ENCODE data around the gene TIGD7. TPM values are rescaled to one million over a fixed set of nuclear protein-coding genes. Genes with fewer than 3 reads are reported as not detected.
A peak's percentile ranks its signal among the peaks of the same experiment; 100 is the strongest.

The TIGD7 gene
- 1 to 10 TPM; 1.6 to 7.5 (median 3.3) TPM for total RNA-seq
- long read RNA-seq, donor 1, partial matches to known transcripts = 0 of 5 reads
- long read RNA-seq, donor 1, other reads (novel, unspliced or antisense) = 3 of 5 reads
- long read RNA-seq, donor 2, partial matches to known transcripts = 0 of 1 reads
- long read RNA-seq, donor 2, other reads (novel, unspliced or antisense) = 1 of 1 reads

- Histone ChIP-seq H3K4me3 (peak within 1 kb of the TSS; percentile 77), H3K36me3 (ENCODE audit: low read depth) (peaks cover 8% of the 10 kb centered on the region), H3K4me1 (ENCODE audit: low read depth) (peaks cover 4% of the 10 kb centered on the region), H3K9me3 (peaks cover 82% of the 10 kb centered on the region)
- peak; percentile 88 to 90 (median 88) for DNase-seq
- ATAC-seq = peak; percentile 99
- TF ChIP-seq CTCF (IDR thresholded peaks at IDR 0.05) = peak; percentile 23
- intact Hi-C loops (cut with DNase I, micrococcal nuclease) = loop anchor here in 1 of 2 donors (10.0 kb wide), 1 partner anchor 89 kb away; no protein-coding TSS in a partner anchor
Observed at GRCh38 chr16:3305109-3306068, at the start of gene TIGD7, which contains the start of gene ZNF75A. TIGD7 (minus strand) TSS chr16:3305430; CDS start chr16:3300614, 4,816 bp downstream. ZNF75A (plus strand) TSS chr16:3305497; CDS start chr16:3308429, 2,932 bp downstream.

GRCh38 chr16:3349175-3349574 is 43.9 kb upstream of the TIGD7 start:
- no peak for ATAC-seq
- no peak for DNase-seq
- intact Hi-C loops (cut with DNase I, micrococcal nuclease) = no loop called here
- Histone ChIP-seq H3K4me1 (ENCODE audit: low read depth) (no peaks in the 10 kb centered on the region), H3K36me3 (ENCODE audit: low read depth) (no peaks in the 10 kb centered on the region), H3K4me3 (no peak overlapping the region), H3K9me3 (no peaks in the 10 kb centered on the region)
- no peak for TF ChIP-seq CTCF (IDR thresholded peaks at IDR 0.05)

GRCh38 chr16:3348547-3349167 is 43.4 kb upstream of the TIGD7 start:
- no peaks in the 10 kb centered on the region for H3K9me3 ChIP-seq
- DNase-seq (no peak), ATAC-seq (no peak)
- TF ChIP-seq CTCF (IDR thresholded peaks at IDR 0.05) = no peak
- no peaks in the 10 kb centered on the region for H3K36me3 ChIP-seq (ENCODE audit: low read depth)
- no peak overlapping the region for H3K4me3 ChIP-seq
- no peaks in the 10 kb centered on the region for H3K4me1 ChIP-seq (ENCODE audit: low read depth)
- intact Hi-C loops (cut with DNase I, micrococcal nuclease) = no loop called here

GRCh38 chr16:3347586-3347985 is 42.4 kb upstream of the TIGD7 start:
- DNase-seq (no peak), ATAC-seq (no peak)
- no peak for TF ChIP-seq CTCF (IDR thresholded peaks at IDR 0.05)
- no peak overlapping the region for H3K4me3 ChIP-seq
- intact Hi-C loops (cut with DNase I, micrococcal nuclease) = no loop called here
- no peaks in the 10 kb centered on the region for H3K36me3 ChIP-seq (ENCODE audit: low read depth)
- H3K9me3 ChIP-seq = no peaks in the 10 kb centered on the region
- H3K4me1 ChIP-seq (ENCODE audit: low read depth) = no peaks in the 10 kb centered on the region

- TF ChIP-seq CTCF (IDR thresholded peaks at IDR 0.05) = no peak
- intact Hi-C loops (cut with DNase I, micrococcal nuclease) = no loop called here
- Histone ChIP-seq H3K9me3 (no peaks in the 10 kb centered on the region), H3K4me3 (no peak overlapping the region), H3K4me1 (ENCODE audit: low read depth) (no peaks in the 10 kb centered on the region), H3K36me3 (ENCODE audit: low read depth) (no peaks in the 10 kb centered on the region)
- no peak for DNase-seq
- ATAC-seq = no peak
Observed at GRCh38 chr16:3346041-3346440, 40.8 kb upstream of the TIGD7 start.
